MM.1S (cell line): ENCODE results near the gene SOCS4.

Experiments
- EZH2 ChIP-seq: fragments of 300-600 bp; sonication (generic); optimal IDR thresholded peaks from 2 replicates; pipeline ENCODE3; 2017; ENCODE audit warnings: low read depth, mild to moderate bottlenecking, antibody characterized with exemption, low read length, mixed read lengths
- EZH2phosphoT487 ChIP-seq: fragments of 300-600 bp; sonication (generic); IDR thresholded peaks from 2 replicates; pipeline ENCODE4 v1.6.1; 2018; ENCODE audit warnings: antibody characterized with exemption, low read length
- TF ChIP-seq, protein P1 (sequence below): fragments of 300-600 bp; sonication (generic); IDR thresholded peaks from 2 replicates; pipeline ENCODE4 v1.5.1; 2016; ENCODE audit warnings: antibody characterized with exemption, low read length, mixed read lengths

DNA sequence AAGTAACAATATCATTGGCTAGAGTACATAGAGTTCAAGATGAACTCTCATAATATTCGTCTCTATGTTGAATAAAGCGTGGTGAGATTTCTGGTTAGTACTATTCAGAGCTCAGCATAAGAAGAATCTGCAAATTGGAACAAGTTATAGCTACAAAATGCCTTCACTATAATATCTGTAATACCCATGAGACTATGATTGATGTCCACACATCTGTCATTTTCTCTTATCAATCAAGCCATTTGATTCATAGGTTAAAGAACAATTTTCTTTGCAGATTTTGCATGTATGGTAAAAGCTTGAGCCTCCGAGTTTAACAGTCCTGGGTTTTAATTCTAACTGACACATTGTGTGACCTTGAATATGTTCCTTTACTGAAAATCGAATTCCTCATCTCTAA lies 1.4 kb downstream of the SOCS4 start:
- TF ChIP-seq, protein P1, sequence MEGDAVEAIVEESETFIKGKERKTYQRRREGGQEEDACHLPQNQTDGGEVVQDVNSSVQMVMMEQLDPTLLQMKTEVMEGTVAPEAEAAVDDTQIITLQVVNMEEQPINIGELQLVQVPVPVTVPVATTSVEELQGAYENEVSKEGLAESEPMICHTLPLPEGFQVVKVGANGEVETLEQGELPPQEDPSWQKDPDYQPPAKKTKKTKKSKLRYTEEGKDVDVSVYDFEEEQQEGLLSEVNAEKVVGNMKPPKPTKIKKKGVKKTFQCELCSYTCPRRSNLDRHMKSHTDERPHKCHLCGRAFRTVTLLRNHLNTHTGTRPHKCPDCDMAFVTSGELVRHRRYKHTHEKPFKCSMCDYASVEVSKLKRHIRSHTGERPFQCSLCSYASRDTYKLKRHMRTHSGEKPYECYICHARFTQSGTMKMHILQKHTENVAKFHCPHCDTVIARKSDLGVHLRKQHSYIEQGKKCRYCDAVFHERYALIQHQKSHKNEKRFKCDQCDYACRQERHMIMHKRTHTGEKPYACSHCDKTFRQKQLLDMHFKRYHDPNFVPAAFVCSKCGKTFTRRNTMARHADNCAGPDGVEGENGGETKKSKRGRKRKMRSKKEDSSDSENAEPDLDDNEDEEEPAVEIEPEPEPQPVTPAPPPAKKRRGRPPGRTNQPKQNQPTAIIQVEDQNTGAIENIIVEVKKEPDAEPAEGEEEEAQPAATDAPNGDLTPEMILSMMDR = no peak
- TF ChIP-seq EZH2 (no peak), EZH2phosphoT487 (no peak)
